ENCODE data around the gene ARID5B. TPM values are rescaled to one million over a fixed set of nuclear protein-coding genes. Genes with fewer than 3 reads are reported as not detected.

The ARID5B gene
- total RNA-seq, 1 experiment from 2014 or later = 0.04 TPM

GRCh38 chr10:62116896-62117295 lies 215.4 kb downstream of the ARID5B start:
- Mint-ChIP-seq H3K27ac (no peak overlapping the region), H3K4me1 (no peaks in the 10 kb centered on the region), H3K27me3 (ENCODE audit: low read depth) (no peaks in the 10 kb centered on the region), H3K9me3 (no peaks in the 10 kb centered on the region), H3K4me3 (no peak overlapping the region), H3K36me3 (ENCODE audit: insufficient read depth in 1 of 3, low read depth in 3 of 3) (no peaks in the 10 kb centered on the region)
- Histone ChIP-seq H2BK120ac (ENCODE audit: low read depth, low read length, poor library complexity, severe bottlenecking) (no peak overlapping the region), H3K4me1 (ENCODE audit: insufficient read depth, low read length) (no peaks in the 10 kb centered on the region), H4K5ac (ENCODE audit: insufficient read length, low read depth, low read length) (no peak overlapping the region), H3K23me2 (ENCODE audit: insufficient read length, low read depth, low read length, poor library complexity, severe bottlenecking) (no peaks in the 10 kb centered on the region), H2BK12ac (ENCODE audit: insufficient read length, low read depth, low read length) (no peak overlapping the region), H3T11ph (ENCODE audit: low read length) (no peak overlapping the region), H2AK5ac (ENCODE audit: insufficient read length, low read length) (no peak overlapping the region), H3K4me2 (ENCODE audit: insufficient read depth, insufficient read length, low read length) (no peak overlapping the region), H3K56ac (ENCODE audit: insufficient read length, low read depth, low read length) (no peak overlapping the region), H3K18ac (ENCODE audit: insufficient read length, low read depth, low read length) (no peak overlapping the region), H2BK20ac (ENCODE audit: low read depth, low read length, poor library complexity, severe bottlenecking) (no peak overlapping the region), H4K91ac (ENCODE audit: insufficient read length, low read depth, low read length) (no peak overlapping the region), H3K23ac (ENCODE audit: insufficient read length, low read depth, low read length) (no peak overlapping the region), H3K79me1 (ENCODE audit: insufficient read depth, low read depth, low read length, poor library complexity, severe bottlenecking) (no peaks in the 10 kb centered on the region), H3K9ac (ENCODE audit: extremely low read depth, insufficient read length, low read length) (no peak overlapping the region), H3K79me2 (ENCODE audit: insufficient read depth, low read length) (no peaks in the 10 kb centered on the region), H4K20me1 (ENCODE audit: control insufficient read depth, insufficient read depth, insufficient read length) (no peaks in the 10 kb centered on the region), H3K4ac (ENCODE audit: low read depth, low read length) (no peak overlapping the region), H3K27me3 (ENCODE audit: insufficient read depth, low read length) (no peaks in the 10 kb centered on the region), H3K14ac (ENCODE audit: insufficient read depth, low read length) (no peak overlapping the region), H2BK15ac (ENCODE audit: low read depth, low read length) (no peak overlapping the region), H3K9me3 (ENCODE audit: control insufficient read depth, low read depth, low read length) (no peaks in the 10 kb centered on the region), H3K27ac (ENCODE audit: insufficient read length, low read depth, low read length) (no peak overlapping the region), H2BK5ac (ENCODE audit: insufficient read length, low read length) (no peak overlapping the region), H2AFZ (ENCODE audit: low read length) (no peak overlapping the region), H4K8ac (replicated peaks; ENCODE audit: insufficient read length, low read depth, low read length) (no peak overlapping the region)
- no peak for DNase-seq
- WGBS (ENCODE audit: extremely low coverage, insufficient read length, low lambda C conversion rate) = no CpG with 5 or more reads among the region's 6 CpGs
- TF ChIP-seq, protein P1, sequence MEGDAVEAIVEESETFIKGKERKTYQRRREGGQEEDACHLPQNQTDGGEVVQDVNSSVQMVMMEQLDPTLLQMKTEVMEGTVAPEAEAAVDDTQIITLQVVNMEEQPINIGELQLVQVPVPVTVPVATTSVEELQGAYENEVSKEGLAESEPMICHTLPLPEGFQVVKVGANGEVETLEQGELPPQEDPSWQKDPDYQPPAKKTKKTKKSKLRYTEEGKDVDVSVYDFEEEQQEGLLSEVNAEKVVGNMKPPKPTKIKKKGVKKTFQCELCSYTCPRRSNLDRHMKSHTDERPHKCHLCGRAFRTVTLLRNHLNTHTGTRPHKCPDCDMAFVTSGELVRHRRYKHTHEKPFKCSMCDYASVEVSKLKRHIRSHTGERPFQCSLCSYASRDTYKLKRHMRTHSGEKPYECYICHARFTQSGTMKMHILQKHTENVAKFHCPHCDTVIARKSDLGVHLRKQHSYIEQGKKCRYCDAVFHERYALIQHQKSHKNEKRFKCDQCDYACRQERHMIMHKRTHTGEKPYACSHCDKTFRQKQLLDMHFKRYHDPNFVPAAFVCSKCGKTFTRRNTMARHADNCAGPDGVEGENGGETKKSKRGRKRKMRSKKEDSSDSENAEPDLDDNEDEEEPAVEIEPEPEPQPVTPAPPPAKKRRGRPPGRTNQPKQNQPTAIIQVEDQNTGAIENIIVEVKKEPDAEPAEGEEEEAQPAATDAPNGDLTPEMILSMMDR (conservative IDR thresholded peaks at IDR 0.05) = no peak
